Stimulated activated CD8-positive, alpha-beta memory T cell treated with anti-CD3 and anti-CD28 coated beads, Interleukin-15, amount 100 ng/mL, for 1 hour (primary cell): ENCODE measurements around the gene ATP6V0B.

Source experiments
- DNase-seq: peaks from one replicate; pipeline ENCODE4 v3.0.0-alpha.2; 2020; ENCODE audit warnings: low read depth

ATP6V0B gene

GRCh38 chr1:43969746-43970466 is 4.9 kb upstream of the ATP6V0B start, which contains the start of gene DPH2:
TSS of gene DPH2 (plus strand) at chr1:43970010. CDS start at chr1:43970176, 166 bp downstream.
- peak; percentile 93 for DNase-seq

DNA sequence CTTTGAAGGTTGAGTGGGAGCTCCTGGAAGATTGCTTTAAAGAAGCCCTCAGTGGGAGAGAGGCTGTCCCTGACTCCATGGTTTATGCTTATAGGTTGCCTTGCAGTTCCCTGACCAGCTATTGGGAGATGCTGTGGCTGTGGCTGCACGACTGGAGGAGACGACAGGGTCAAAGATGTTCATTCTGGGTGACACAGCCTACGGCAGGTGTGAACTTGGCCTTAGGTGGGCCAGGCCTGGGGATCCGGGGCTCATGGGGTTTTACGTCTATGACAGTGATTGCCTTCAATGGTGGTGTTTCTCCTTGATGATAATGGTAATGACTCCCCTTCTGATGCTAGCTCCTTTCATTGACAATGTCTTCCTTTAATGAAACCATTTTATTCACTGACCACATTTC is 4.3 kb upstream of the ATP6V0B start:
- no peak for DNase-seq

GRCh38 chr1:43970911-43971310 is 3.8 kb upstream of the ATP6V0B start:
- no peak for DNase-seq

DNA sequence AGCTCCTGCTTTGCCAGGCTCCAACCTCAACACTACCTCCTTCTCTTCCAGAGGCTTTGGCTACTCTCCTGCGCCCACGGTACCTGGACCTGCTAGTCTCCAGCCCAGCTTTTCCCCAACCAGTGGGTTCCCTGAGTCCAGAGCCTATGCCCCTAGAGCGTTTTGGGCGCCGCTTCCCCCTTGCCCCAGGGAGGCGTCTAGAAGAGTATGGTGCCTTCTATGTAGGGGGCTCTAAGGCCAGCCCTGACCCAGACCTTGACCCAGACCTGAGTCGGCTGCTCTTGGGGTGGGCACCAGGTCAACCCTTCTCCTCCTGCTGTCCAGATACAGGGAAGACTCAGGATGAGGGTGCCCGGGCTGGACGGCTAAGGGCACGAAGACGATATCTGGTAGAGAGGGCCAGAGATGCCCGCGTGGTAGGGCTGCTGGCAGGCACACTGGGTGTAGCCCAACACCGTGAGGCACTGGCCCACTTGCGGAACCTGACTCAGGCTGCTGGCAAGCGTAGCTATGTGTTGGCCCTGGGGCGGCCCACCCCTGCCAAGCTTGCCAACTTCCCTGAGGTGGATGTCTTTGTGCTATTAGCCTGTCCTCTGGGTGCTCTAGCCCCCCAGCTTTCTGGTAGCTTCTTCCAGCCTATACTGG is 3.3 kb upstream of the ATP6V0B start:
- no peak for DNase-seq

DNA sequence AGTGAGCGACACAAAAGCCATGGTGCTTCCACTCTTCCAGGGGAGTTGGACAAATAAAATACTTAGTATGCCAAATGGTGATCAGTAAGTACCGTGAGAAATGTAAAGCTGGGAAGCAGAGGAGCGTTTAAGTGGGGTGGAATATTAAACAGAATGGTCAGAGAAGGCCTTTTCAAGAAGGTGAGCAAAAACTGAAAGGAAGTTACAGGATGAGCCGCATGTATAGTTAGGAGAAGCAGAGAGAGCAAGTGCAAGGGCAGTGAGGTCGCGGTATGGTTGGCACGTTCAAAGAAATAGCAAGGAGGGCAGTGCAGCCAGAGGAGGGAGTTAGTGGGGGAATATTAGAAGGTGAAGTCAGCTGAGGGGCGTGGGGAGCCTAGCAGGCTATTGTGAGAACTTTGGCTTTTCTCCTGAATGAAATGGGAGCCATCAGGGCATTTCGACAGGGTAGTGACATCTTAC is 748 bp upstream of the ATP6V0B start:
- DNase-seq = no peak

DNA sequence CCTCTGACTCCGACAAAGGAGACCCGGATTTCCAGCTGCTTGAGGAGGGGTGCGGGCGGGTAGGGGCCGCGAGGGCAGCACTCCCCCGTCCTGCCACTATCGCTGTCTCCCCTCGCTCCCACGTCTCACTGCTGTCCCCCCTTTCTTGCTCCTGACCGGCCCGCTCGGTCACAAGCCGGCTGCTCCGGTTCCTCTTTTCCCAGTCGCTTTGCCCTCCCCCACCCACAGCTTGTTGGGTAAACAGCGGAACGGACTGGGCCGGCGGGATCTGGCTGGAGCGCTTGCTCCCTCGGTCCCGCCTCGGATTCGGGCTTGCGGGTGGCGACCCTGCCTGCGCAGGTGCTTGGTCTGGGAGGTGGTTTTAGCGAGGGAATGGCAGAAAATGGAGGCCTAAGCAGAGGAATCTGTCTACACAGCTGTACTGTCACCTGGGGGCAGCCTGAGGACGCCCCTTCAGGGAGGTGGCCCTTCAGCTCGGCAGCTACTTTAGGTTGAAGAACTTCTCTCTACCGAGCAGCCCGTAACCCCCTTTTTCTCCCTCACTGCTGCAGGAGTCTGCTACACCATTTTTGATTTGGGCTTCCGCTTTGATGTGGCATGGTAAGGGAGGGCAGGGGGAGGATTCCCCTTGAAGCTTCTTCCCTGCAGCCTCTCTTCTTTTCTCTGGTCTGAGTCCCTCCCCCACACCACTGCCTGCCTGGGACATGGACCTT is 645 bp downstream of the ATP6V0B start:
- DNase-seq = no peak

DNA sequence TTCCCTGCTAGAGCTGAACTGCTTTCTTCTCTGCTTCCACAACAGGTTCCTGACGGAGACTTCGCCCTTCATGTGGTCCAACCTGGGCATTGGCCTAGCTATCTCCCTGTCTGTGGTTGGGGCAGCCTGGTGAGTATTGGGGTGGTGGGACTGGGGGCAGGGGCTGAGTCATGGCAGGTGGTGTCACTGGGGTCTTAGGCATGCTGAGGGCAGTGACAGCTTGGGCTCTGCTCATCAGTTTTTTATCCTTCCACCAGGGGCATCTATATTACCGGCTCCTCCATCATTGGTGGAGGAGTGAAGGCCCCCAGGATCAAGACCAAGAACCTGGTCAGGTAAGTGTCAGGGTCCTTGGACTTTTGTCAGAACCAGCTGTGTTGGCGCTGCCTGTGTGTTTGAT is 1.3 kb downstream of the ATP6V0B start:
- no peak for DNase-seq

GRCh38 chr1:43976890-43977289 is 2.1 kb downstream of the ATP6V0B start:
- DNase-seq = no peak

DNA sequence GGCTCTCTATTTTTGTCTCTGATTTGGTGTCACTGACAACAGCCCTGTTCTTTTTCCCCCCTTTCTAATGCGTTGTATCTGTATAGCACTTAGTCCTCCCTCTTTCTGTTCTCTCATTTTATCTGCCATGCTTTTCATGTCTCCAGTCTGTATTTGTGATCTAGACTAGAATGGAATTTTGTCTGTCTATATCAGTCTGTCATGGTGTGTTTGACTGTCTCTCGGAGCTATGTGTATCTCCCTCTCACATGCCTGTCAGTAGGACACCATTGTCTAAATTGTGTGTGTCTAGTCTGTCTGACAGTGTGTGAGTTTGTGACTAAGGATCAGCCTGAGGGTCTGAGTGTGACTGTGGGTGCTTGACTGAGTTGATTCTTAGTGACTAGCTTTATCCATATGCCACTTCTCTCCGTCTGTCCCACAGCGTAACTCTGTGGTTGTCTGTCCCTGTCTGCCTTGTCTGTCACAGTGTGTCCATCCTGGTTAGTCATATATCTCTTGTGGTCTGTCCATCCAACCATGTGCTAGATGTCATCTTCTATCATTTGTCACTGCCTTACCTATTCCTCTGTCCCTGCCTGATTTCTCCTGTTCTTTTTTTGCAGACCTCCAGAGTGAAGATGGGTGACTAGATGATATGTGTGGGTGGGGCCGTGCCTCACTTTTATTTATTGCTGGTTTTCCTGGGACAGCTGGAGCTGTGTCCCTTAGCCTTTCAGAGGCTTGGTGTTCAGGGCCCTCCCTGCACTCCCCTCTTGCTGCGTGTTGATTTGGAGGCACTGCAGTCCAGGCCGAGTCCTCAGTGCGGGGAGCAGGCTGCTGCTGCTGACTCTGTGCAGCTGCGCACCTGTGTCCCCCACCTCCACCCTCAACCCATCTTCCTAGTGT is 2.9 kb downstream of the ATP6V0B start:
- no peak for DNase-seq

DNA sequence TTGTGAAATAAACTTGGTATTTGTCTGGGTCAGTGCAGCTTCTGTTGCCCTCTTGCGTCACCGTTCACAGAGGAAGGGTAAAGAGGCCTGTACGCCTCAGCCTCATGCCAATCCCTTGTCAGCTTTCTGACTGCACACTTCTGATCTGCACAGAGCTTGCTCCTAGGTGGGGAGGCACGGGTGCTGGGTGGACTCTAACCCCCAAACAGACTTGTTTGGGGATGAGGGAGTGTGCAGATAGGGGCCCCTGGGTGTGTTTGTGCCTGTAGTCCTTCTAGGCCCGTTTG is 3.4 kb downstream of the ATP6V0B start:
- no peak for DNase-seq

GRCh38 chr1:43978551-43979260 is 3.9 kb downstream of the ATP6V0B start, which contains the start of gene B4GALT2:
TSS of gene B4GALT2 (plus strand) at chr1:43979210. CDS start at chr1:43981161, 1,951 bp downstream.
- DNase-seq = no peak

GRCh38 chr1:43979261-43979527 is 4.4 kb downstream of the ATP6V0B start:
- no peak for DNase-seq

GRCh38 chr1:43979528-43980254 is 4.9 kb downstream of the ATP6V0B start:
- DNase-seq = no peak

- no peak for DNase-seq
Measured at GRCh38 chr1:43980255-43981134, 5.7 kb downstream of the ATP6V0B start.

GRCh38 chr1:43981135-43981491 is 6.4 kb downstream of the ATP6V0B start:
- no peak for DNase-seq

GRCh38 chr1:43981636-43982035 is 6.9 kb downstream of the ATP6V0B start:
- no peak for DNase-seq

DNA sequence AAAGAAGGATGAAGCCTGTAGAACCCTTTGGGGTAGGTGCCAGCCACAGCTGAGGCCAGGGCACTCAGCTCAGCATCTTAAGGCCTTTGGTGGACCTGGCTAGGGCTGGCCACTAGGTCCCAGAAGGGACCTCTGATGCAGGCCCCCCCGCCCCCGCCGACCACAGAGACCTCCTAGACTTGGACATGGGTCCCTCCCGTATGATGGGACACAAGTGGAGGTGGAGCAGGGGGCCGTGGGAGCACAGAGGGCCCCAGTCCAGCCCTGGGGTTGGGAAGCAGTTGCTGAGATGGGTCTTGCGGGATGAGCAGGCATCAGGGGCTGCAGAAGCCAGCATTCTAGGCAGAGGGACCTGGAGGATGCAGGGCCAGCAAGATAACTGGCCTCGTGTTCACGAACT is 7.5 kb downstream of the ATP6V0B start:
- DNase-seq = no peak

DNA sequence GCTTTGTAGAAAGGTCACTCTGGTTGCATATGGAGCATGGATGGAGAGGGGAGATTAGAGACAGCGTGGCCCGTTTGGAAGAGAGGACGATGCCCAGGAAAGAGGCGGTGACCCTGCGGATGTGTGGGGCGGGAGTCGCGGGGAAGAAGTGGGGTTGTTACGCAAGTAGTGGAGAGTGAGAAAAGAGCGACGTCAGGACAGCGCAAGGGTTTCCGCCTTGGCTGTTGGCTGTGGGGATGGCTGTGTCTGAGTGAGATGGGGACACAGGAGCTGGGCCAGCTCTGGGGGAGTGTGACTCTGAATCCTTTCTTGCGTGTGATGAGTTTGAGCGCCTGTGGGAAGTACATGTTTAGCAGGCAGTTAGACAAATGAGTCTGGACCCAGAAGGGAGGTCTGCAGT is 8.0 kb downstream of the ATP6V0B start:
- DNase-seq = no peak

DNA sequence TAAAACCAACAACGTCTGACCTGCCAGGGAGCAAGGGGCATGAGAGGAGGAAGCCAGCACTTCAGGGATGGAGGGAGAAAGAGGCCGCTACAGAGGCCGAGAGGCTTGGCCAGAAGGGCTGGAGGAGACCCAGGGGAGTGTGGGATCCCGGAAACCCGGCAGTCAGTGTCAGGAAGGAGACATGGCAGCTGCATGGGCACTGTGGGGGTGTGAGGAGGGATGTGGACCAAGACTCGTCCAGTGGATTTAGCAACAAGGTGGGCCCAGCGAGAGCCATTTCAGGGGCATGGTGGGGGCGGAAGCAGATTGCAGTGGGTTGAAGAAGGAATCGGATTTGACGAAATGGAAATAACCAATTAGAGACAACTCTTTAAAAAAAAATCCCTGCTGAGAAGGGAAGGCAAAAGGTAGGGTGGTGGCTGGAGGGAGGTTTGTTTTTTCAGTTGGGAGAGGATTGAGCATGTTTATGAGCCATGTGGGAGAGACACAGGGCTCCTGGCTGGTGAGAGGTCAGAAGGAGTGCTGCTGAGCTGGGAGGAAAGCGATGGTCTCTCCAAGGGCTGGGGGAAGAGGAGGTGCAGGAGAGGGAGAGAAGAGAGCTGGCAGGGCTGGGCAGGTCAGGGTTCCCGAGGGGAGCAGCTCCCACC is 8.6 kb downstream of the ATP6V0B start:
- DNase-seq = no peak

DNA sequence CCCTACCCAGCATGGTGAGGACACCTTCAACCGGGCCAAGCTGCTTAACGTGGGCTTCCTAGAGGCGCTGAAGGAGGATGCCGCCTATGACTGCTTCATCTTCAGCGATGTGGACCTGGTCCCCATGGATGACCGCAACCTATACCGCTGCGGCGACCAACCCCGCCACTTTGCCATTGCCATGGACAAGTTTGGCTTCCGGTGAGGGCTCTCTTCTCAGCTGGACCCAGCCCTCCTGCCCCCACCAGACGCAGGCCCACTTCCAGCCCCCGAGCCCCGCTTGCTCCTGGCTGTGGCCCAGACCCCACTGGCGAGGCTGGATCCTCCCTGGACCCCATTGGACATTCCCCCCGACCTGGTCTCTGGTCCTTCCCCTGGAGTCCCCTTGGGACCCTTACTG is 10.1 kb downstream of the ATP6V0B start:
- no peak for DNase-seq
